Endothelial cell (in vitro differentiated cells): ENCODE results near the gene FAM13C. TPM values are rescaled to one million over a fixed set of nuclear protein-coding genes. Genes with fewer than 3 reads are reported as not detected.

Experiments
- DNase-seq: peaks from one replicate; pipeline ENCODE4 v3.0.0; 2021; ENCODE audit warnings: low spot score
- H3K27ac Mint-ChIP-seq: one replicate; pipeline ENCODE4 v1.8.0; 2021; ENCODE audit warnings: mixed read lengths, inconsistent platforms; ENCODE audit not compliant: unreplicated experiment
- H3K27me3 Mint-ChIP-seq: one replicate; pipeline ENCODE4 v1.8.0; 2021; ENCODE audit warnings: mild to moderate bottlenecking, moderate library complexity, mixed read lengths, inconsistent platforms; ENCODE audit not compliant: unreplicated experiment
- H3K36me3 Mint-ChIP-seq: one replicate; pipeline ENCODE4 v1.8.0; 2021; ENCODE audit warnings: mild to moderate bottlenecking, low read depth, mixed read lengths, inconsistent platforms; ENCODE audit not compliant: unreplicated experiment
- H3K4me1 Mint-ChIP-seq: one replicate; pipeline ENCODE4 v1.8.0; 2021; ENCODE audit warnings: mild to moderate bottlenecking, mixed read lengths, inconsistent platforms; ENCODE audit not compliant: unreplicated experiment
- H3K4me3 Mint-ChIP-seq: one replicate; pipeline ENCODE4 v1.8.0; 2021; ENCODE audit warnings: mild to moderate bottlenecking, mixed read lengths, inconsistent platforms; ENCODE audit not compliant: unreplicated experiment
- H3K9me3 Mint-ChIP-seq: one replicate; pipeline ENCODE4 v1.8.0; 2021; ENCODE audit warnings: mixed read lengths, inconsistent platforms; ENCODE audit not compliant: unreplicated experiment
- CTCF ChIP-seq: fragments of 200-600 bp; sonication (generic); IDR thresholded peaks from one replicate; pipeline ENCODE4 v1.5.0; 2021; ENCODE audit warnings: antibody characterized with exemption; ENCODE audit not compliant: unreplicated experiment
- total RNA-seq: library from RNA; stranded (reverse); fragmentation: NEBNext Ultra II Directional; extraction: Animal tissue kit (Norgen Biotek cat#: 25700); gene quantifications from one replicate; pipeline ENCODE4 v1.2.1, GENCODE V29; 2021; ENCODE audit not compliant: unreplicated experiment

The FAM13C gene
- total RNA-seq, 1 donor from 2014 or later, result 57.9 TPM

GRCh38 chr10:59214160-59214559 lies 148.2 kb downstream of the FAM13C start:
- H3K27ac Mint-ChIP-seq, result no peak overlapping the region
- DNase-seq, result no peak
- H3K4me3 Mint-ChIP-seq, result no peak overlapping the region
- H3K27me3 Mint-ChIP-seq, result no peaks in the 10 kb centered on the region
- H3K36me3 Mint-ChIP-seq, result no peaks in the 10 kb centered on the region
- peaks cover 4% of the 10 kb centered on the region for H3K4me1 Mint-ChIP-seq
- H3K9me3 Mint-ChIP-seq, result no peaks in the 10 kb centered on the region
- no peak for TF ChIP-seq CTCF

- Mint-ChIP-seq H3K27me3 (peaks cover 4% of the 10 kb centered on the region), H3K4me1 (peaks cover 4% of the 10 kb centered on the region), H3K36me3 (no peaks in the 10 kb centered on the region), H3K27ac (no peak overlapping the region), H3K4me3 (no peak overlapping the region), H3K9me3 (no peaks in the 10 kb centered on the region)
- TF ChIP-seq CTCF, result no peak
- no peak for DNase-seq
Measured at GRCh38 chr10:59212301-59212798, 150.0 kb downstream of the FAM13C start.

- no peak for DNase-seq
- Mint-ChIP-seq H3K4me3 (no peak overlapping the region), H3K36me3 (no peaks in the 10 kb centered on the region), H3K9me3 (no peaks in the 10 kb centered on the region), H3K27me3 (peaks cover 4% of the 10 kb centered on the region), H3K4me1 (no peaks in the 10 kb centered on the region), H3K27ac (no peak overlapping the region)
- TF ChIP-seq CTCF, result no peak
Measured at GRCh38 chr10:59206204-59206720, 156.1 kb downstream of the FAM13C start.

Other genes with a start within 250 kb of the FAM13C start
- gene PHYHIPL, start 185.9 kb downstream of the FAM13C start, total RNA-seq, result 0.69 TPM